Measurements from ENCODE around the gene PEPD. TPM values are rescaled to one million over a fixed set of nuclear protein-coding genes. Genes with fewer than 3 reads are reported as not detected.

The PEPD gene
- total RNA-seq, 4 donors from 2014 or later = 79.8 to 122 (median 94.8) TPM

- H3K27ac ChIP-seq = no peak overlapping the region
- TF ChIP-seq EP300 (IDR thresholded peaks at IDR 0.05) (no peak), CTCF (IDR thresholded peaks at IDR 0.05) (no peak), POLR2A (IDR thresholded peaks at IDR 0.05) (no peak)
- DNase-seq (ENCODE audit: low spot score in 2 of 2) = no peak
- no peaks in the 10 kb centered on the region for H3K27me3 ChIP-seq
- no peak overlapping the region for H3K4me3 ChIP-seq
- peaks cover 0 to 23% (median 0%) of the 10 kb centered on the region in 3 donors for H3K36me3 ChIP-seq
- peaks cover 0 to 8% (median 1%) of the 10 kb centered on the region in 4 donors for H3K4me1 ChIP-seq
- no peaks in the 10 kb centered on the region for H3K9me3 ChIP-seq
- 91 to 92% methylated on average over 32 of the region's 32 CpGs for WGBS, 2 donors
Observed at GRCh38 chr19:33414667-33415605, 106.7 kb downstream of the PEPD start.

- Histone ChIP-seq H3K27me3 (no peaks in the 10 kb centered on the region), H3K27ac (no peak overlapping the region), H3K4me3 (no peak overlapping the region), H3K9me3 (no peaks in the 10 kb centered on the region), H3K36me3 (peaks cover 0 to 27% (median 0%) of the 10 kb centered on the region in 3 donors), H3K4me1 (peaks cover 0 to 8% (median 1%) of the 10 kb centered on the region in 4 donors)
- TF ChIP-seq CTCF (IDR thresholded peaks at IDR 0.05) (no peak), EP300 (IDR thresholded peaks at IDR 0.05) (no peak), POLR2A (IDR thresholded peaks at IDR 0.05) (no peak)
- DNase-seq (ENCODE audit: low spot score in 2 of 2) = no peak
- WGBS, 2 donors = 87 to 91% methylated on average over 23 to 24 of the region's 25 CpGs
Observed at GRCh38 chr19:33413868-33414666, 107.5 kb downstream of the PEPD start.

- no peak overlapping the region for H3K27ac ChIP-seq
- H3K4me1 ChIP-seq = peaks cover 0 to 8% (median 1%) of the 10 kb centered on the region in 4 donors
- no peak for DNase-seq (ENCODE audit: low spot score in 2 of 2)
- H3K27me3 ChIP-seq = no peaks in the 10 kb centered on the region
- H3K4me3 ChIP-seq = no peak overlapping the region
- TF ChIP-seq POLR2A (IDR thresholded peaks at IDR 0.05) (no peak), EP300 (IDR thresholded peaks at IDR 0.05) (no peak), CTCF (IDR thresholded peaks at IDR 0.05) (no peak)
- WGBS, 2 donors = 85 to 92% methylated on average over 12 to 13 of the region's 13 CpGs
- no peaks in the 10 kb centered on the region for H3K9me3 ChIP-seq
- H3K36me3 ChIP-seq = peaks cover 0 to 30% (median 0%) of the 10 kb centered on the region in 3 donors
Observed at GRCh38 chr19:33413426-33413725, 108.2 kb downstream of the PEPD start.

- peaks cover 0 to 30% (median 0%) of the 10 kb centered on the region in 3 donors for H3K36me3 ChIP-seq
- peaks cover 0 to 8% (median 1%) of the 10 kb centered on the region in 4 donors for H3K4me1 ChIP-seq
- H3K9me3 ChIP-seq = no peaks in the 10 kb centered on the region
- no peaks in the 10 kb centered on the region for H3K27me3 ChIP-seq
- H3K27ac ChIP-seq = no peak overlapping the region
- no peak for DNase-seq (ENCODE audit: low spot score in 2 of 2)
- H3K4me3 ChIP-seq = no peak overlapping the region
- 65 to 80% methylated on average over 8 to 18 of the region's 18 CpGs for WGBS, 2 donors
- no peak for TF ChIP-seq POLR2A (IDR thresholded peaks at IDR 0.05)
- TF ChIP-seq CTCF (IDR thresholded peaks at IDR 0.05) = no peak
- TF ChIP-seq EP300 (IDR thresholded peaks at IDR 0.05) = no peak
Observed at GRCh38 chr19:33412601-33413425, 108.8 kb downstream of the PEPD start.

Measured in tibial nerve (tissue), 4 donors.